Raji (cell line): ENCODE results near the gene PLGRKT.

Experiments
- POLR2A ChIP-seq: IDR thresholded peaks from 2 replicates; pipeline ENCODE4 v1.6.1; 2011; ENCODE audit warnings: low read depth, low read length, control low read depth; ENCODE audit not compliant: insufficient read depth

Gene PLGRKT

GRCh38 chr9:5440426-5440825 lies 2.7 kb upstream of the PLGRKT start:
- TF ChIP-seq POLR2A, result no peak

GRCh38 chr9:5438301-5439162 lies 807 bp upstream of the PLGRKT start:
- no peak for TF ChIP-seq POLR2A

- TF ChIP-seq POLR2A, result no peak
Observed at GRCh38 chr9:5436441-5436840, 1.3 kb downstream of the PLGRKT start.

GRCh38 chr9:5435912-5436311 lies 1.8 kb downstream of the PLGRKT start:
- TF ChIP-seq POLR2A, result no peak

GRCh38 chr9:5430912-5431311 lies 6.8 kb downstream of the PLGRKT start:
- TF ChIP-seq POLR2A, result no peak

GRCh38 chr9:5429873-5430564 lies 7.7 kb downstream of the PLGRKT start:
- TF ChIP-seq POLR2A, result no peak

- no peak for TF ChIP-seq POLR2A
Observed at GRCh38 chr9:5428794-5429528, 8.8 kb downstream of the PLGRKT start.

GRCh38 chr9:5428172-5428571 lies 9.6 kb downstream of the PLGRKT start:
- TF ChIP-seq POLR2A, result no peak

GRCh38 chr9:5427005-5427404 lies 10.7 kb downstream of the PLGRKT start:
- TF ChIP-seq POLR2A, result no peak

- TF ChIP-seq POLR2A, result no peak
Observed at GRCh38 chr9:5425006-5425628, 12.6 kb downstream of the PLGRKT start.

GRCh38 chr9:5422276-5422675 lies 15.4 kb downstream of the PLGRKT start:
- TF ChIP-seq POLR2A, result no peak

- no peak for TF ChIP-seq POLR2A
Observed at GRCh38 chr9:5421163-5421562, 16.6 kb downstream of the PLGRKT start.

- TF ChIP-seq POLR2A, result no peak
Observed at GRCh38 chr9:5419987-5420386, 17.7 kb downstream of the PLGRKT start.

- no peak for TF ChIP-seq POLR2A
Observed at GRCh38 chr9:5418481-5418880, 19.2 kb downstream of the PLGRKT start.

GRCh38 chr9:5416953-5417352 lies 20.8 kb downstream of the PLGRKT start:
- TF ChIP-seq POLR2A, result no peak
